Uterus (tissue), 4 donors: Measurements from ENCODE around the gene GCDH. TPM values are rescaled to one million over a fixed set of nuclear protein-coding genes. Genes with fewer than 3 reads are reported as not detected.

ENCODE experiments used
- DNase-seq, 2 donors: peaks; one replicate each; pipeline ENCODE4 v3.0.0-alpha.2; 2019 to 2020
- H3K27ac ChIP-seq, 2 donors: fragments of 200-600 bp; sonication (generic); 1 replicate in 1 of 2; 2 replicates in 1 of 2; pipeline ENCODE4 v1.5.1; 2016 to 2018
- H3K27me3 ChIP-seq, 2 donors: fragments of 200-600 bp; sonication (generic); one replicate each; pipeline ENCODE4 v1.5.1; 2018 to 2019; ENCODE audit warnings: control low read depth in 1 of 2
- H3K36me3 ChIP-seq, 2 donors: fragments of 200-600 bp; sonication (generic); one replicate each; pipeline ENCODE4 v1.5.1; 2019; ENCODE audit warnings: control low read depth in 1 of 2
- H3K4me1 ChIP-seq, 2 donors: fragments of 200-600 bp; sonication (generic); one replicate each; pipeline ENCODE4 v1.5.1; 2018 to 2019; ENCODE audit warnings: control low read depth in 1 of 2
- H3K4me3 ChIP-seq, 2 donors: fragments of 200-600 bp; sonication (generic); 1 replicate in 1 of 2; 2 replicates in 1 of 2; pipeline ENCODE4 v1.5.1; 2018 to 2019; ENCODE audit warnings: mild to moderate bottlenecking in 1 of 2
- H3K9me3 ChIP-seq, 2 donors: fragments of 200-600 bp; sonication (generic); one replicate each; pipeline ENCODE4 v1.5.1; 2019; ENCODE audit warnings: control low read depth in 1 of 2
- CTCF ChIP-seq, 4 experiments: fragments of 200-600 bp in 2 of 4; fragments of 450-650 bp in 2 of 4; sonication (generic) in 2 of 4; IDR thresholded peaks; one replicate each; pipeline ENCODE4 v1.5.1; 2016 to 2019; ENCODE audit warnings: antibody characterized with exemption in 4 of 4, mild to moderate bottlenecking in 2 of 4, moderate library complexity in 1 of 4
- POLR2A ChIP-seq, 2 donors: fragments of 450-650 bp; IDR thresholded peaks; one replicate each; pipeline ENCODE4 v1.6.1; 2016; ENCODE audit warnings: antibody characterized with exemption in 2 of 2, mild to moderate bottlenecking in 1 of 2, moderate library complexity in 1 of 2
- intact Hi-C: fragments of 100-400 bp; cut with DNase I; formaldehyde crosslinking; loops from one replicate; pipeline ENCODE4 v1.15.1; 2023; ENCODE audit warnings: low total_unique reads
- total RNA-seq, 4 donors: library from RNA; depleted of rRNA in 3 of 4; stranded (reverse); fragments of >200 nt in 3 of 4; gene quantifications; one replicate each; pipeline versions ENCODE4 v1.1.0 to v1.2.4, GENCODE V29; 2014 to 2023
- donor health status: DM: yes; HTN: yes; CAD: no.

Gene GCDH
- total RNA-seq, 4 donors from 2014 or later = 6.8 to 47.9 (median 18.2) TPM

- no peaks in the 10 kb centered on the region for H3K9me3 ChIP-seq
- no peak overlapping the region for H3K27ac ChIP-seq
- no peaks in the 10 kb centered on the region for H3K4me1 ChIP-seq
- DNase-seq = no peak
- TF ChIP-seq POLR2A (IDR thresholded peaks at IDR 0.05) = no peak
- TF ChIP-seq CTCF (IDR thresholded peaks at IDR 0.05) = no peak
- H3K4me3 ChIP-seq = no peak overlapping the region
- H3K27me3 ChIP-seq = no peaks in the 10 kb centered on the region
- H3K36me3 ChIP-seq = no peaks in the 10 kb centered on the region
- intact Hi-C loops = no loop called here
These were observed 26.8 kb upstream of the GCDH start for GRCh38 chr19:12864143-12864542.

GRCh38 chr19:12864721-12865715 is 25.9 kb upstream of the GCDH start:
- no peaks in the 10 kb centered on the region for H3K36me3 ChIP-seq
- no peaks in the 10 kb centered on the region for H3K27me3 ChIP-seq
- no peaks in the 10 kb centered on the region for H3K9me3 ChIP-seq
- intact Hi-C loops = no loop called here
- no peak overlapping the region for H3K4me3 ChIP-seq
- no peak for DNase-seq
- H3K4me1 ChIP-seq = no peaks in the 10 kb centered on the region
- H3K27ac ChIP-seq = no peak overlapping the region
- TF ChIP-seq POLR2A (IDR thresholded peaks at IDR 0.05) = no peak
- no peak for TF ChIP-seq CTCF (IDR thresholded peaks at IDR 0.05)

GRCh38 chr19:12865746-12866415 is 25.1 kb upstream of the GCDH start:
- Histone ChIP-seq H3K27ac (no peak overlapping the region), H3K27me3 (no peaks in the 10 kb centered on the region), H3K36me3 (no peaks in the 10 kb centered on the region), H3K4me3 (no peak overlapping the region), H3K9me3 (no peaks in the 10 kb centered on the region), H3K4me1 (no peaks in the 10 kb centered on the region)
- intact Hi-C loops = no loop called here
- TF ChIP-seq POLR2A (IDR thresholded peaks at IDR 0.05) = no peak
- DNase-seq = no peak

GRCh38 chr19:12866416-12867119 is 24.4 kb upstream of the GCDH start:
- TF ChIP-seq CTCF (IDR thresholded peaks at IDR 0.05) = no peak
- no peak for TF ChIP-seq POLR2A (IDR thresholded peaks at IDR 0.05)
- no peak for DNase-seq
- Histone ChIP-seq H3K27me3 (no peaks in the 10 kb centered on the region), H3K4me1 (no peaks in the 10 kb centered on the region), H3K27ac (no peak overlapping the region), H3K9me3 (no peaks in the 10 kb centered on the region), H3K36me3 (no peaks in the 10 kb centered on the region), H3K4me3 (no peak overlapping the region)
- intact Hi-C loops = no loop called here
